IPS DF 6.9 (cell line): ENCODE measurements around the gene STK17A.

Source experiments
- DNase-seq: peaks from one replicate; pipeline ENCODE4 v3.0.0-alpha.2; 2013; ENCODE audit warnings: low read depth, low spot score
- H3K27ac ChIP-seq: one replicate; pipeline ENCODE4 v1.5.1; 2013; ENCODE audit warnings: low read length, control low read depth
- H3K27me3 ChIP-seq: 2 replicates; pipeline ENCODE4 v1.6.1; 2013; ENCODE audit warnings: mild to moderate bottlenecking, low read length; ENCODE audit not compliant: control insufficient read depth, insufficient read depth
- H3K36me3 ChIP-seq: 2 replicates; pipeline ENCODE4 v1.6.1; 2013; ENCODE audit warnings: low read length; ENCODE audit not compliant: control insufficient read depth, insufficient read depth
- H3K4me1 ChIP-seq: 2 replicates; pipeline ENCODE4 v1.6.1; 2013; ENCODE audit warnings: low read length; ENCODE audit not compliant: control insufficient read depth, insufficient read depth
- H3K4me3 ChIP-seq: 2 replicates; pipeline ENCODE4 v1.5.1; 2013; ENCODE audit warnings: mild to moderate bottlenecking, low read length
- H3K9me3 ChIP-seq: 2 replicates; pipeline ENCODE4 v1.6.1; 2013; ENCODE audit warnings: low read length, inconsistent platforms; ENCODE audit not compliant: control insufficient read depth, insufficient read depth
- WGBS: extraction: QIAGEN DNeasy Blood & Tissue Kit; methylation state at CpG from one replicate; pipeline ENCODE4 v1.1.7; 2013; ENCODE audit warnings: mixed read lengths, missing lambda C conversion rate; ENCODE audit not compliant: insufficient read length, insufficient coverage; 5-methylcytosine and 5-hydroxymethylcytosine counted together

STK17A gene

GRCh38 chr7:43630482-43630881 lies 47.6 kb downstream of the STK17A start:
- H3K9me3 ChIP-seq = no peaks in the 10 kb centered on the region
- WGBS = no CpG with 5 or more reads among the region's 3 CpGs
- no peak overlapping the region for H3K4me3 ChIP-seq
- H3K27me3 ChIP-seq = no peaks in the 10 kb centered on the region
- no peak for DNase-seq
- H3K27ac ChIP-seq = no peak overlapping the region
- H3K4me1 ChIP-seq = 0 out of 2 replicates have a peak, but pooled peaks cover under 1% of the 10 kb centered on the region
- peaks cover 2% of the 10 kb centered on the region; the same call in 1 of the 2 replicates for H3K36me3 ChIP-seq

GRCh38 chr7:43631559-43631958 lies 48.7 kb downstream of the STK17A start:
- Histone ChIP-seq H3K4me1 (no peaks in the 10 kb centered on the region), H3K27me3 (no peaks in the 10 kb centered on the region), H3K27ac (no peak overlapping the region), H3K4me3 (no peak overlapping the region), H3K36me3 (peaks cover 2% of the 10 kb centered on the region; the same call in 1 of the 2 replicates), H3K9me3 (no peaks in the 10 kb centered on the region)
- DNase-seq = no peak
- whole genome bisulfite sequencing = no CpG with 5 or more reads among the region's 2 CpGs

- H3K4me1 ChIP-seq = no peaks in the 10 kb centered on the region
- peaks cover 7% of the 10 kb centered on the region; the same call in 1 of the 2 replicates for H3K36me3 ChIP-seq
- no peaks in the 10 kb centered on the region for H3K27me3 ChIP-seq
- no CpG with 5 or more reads among the region's 4 CpGs for WGBS
- no peak overlapping the region for H3K4me3 ChIP-seq
- no peak overlapping the region for H3K27ac ChIP-seq
- DNase-seq = no peak
- H3K9me3 ChIP-seq = no peaks in the 10 kb centered on the region
These were observed 49.8 kb downstream of the STK17A start for GRCh38 chr7:43632746-43633145.

DNA sequence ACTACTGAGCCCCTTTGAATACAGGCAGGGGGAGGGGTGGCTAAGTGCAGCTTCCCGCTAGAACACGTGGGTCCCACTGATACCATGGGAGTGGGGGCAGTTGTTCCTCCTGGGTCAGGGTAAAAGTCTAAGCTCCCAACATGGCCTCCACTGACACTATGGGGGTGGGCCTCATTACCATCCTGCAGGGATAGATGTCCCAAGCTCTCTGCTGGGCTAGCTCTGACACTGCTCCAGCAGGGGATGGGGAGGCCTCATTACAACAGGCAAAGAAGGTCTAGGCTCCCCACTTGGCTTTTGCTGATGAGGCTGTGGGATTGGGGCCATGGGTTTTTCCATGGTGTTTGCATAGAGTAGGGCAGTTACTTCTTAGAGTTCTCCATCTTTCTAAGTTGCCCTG lies 51.5 kb downstream of the STK17A start:
- no peak for DNase-seq
- no peaks in the 10 kb centered on the region for H3K27me3 ChIP-seq
- WGBS = no CpG with 5 or more reads among the region's 2 CpGs
- H3K27ac ChIP-seq = no peak overlapping the region
- H3K9me3 ChIP-seq = no peaks in the 10 kb centered on the region
- no peak overlapping the region for H3K4me3 ChIP-seq
- no peaks in the 10 kb centered on the region for H3K4me1 ChIP-seq
- peaks cover 7% of the 10 kb centered on the region; the same call in 1 of the 2 replicates for H3K36me3 ChIP-seq

GRCh38 chr7:43636093-43636492 lies 53.2 kb downstream of the STK17A start:
- Histone ChIP-seq H3K27ac (no peak overlapping the region), H3K27me3 (no peaks in the 10 kb centered on the region), H3K9me3 (no peaks in the 10 kb centered on the region), H3K36me3 (peaks cover 7% of the 10 kb centered on the region; the same call in 1 of the 2 replicates), H3K4me1 (no peaks in the 10 kb centered on the region), H3K4me3 (no peak overlapping the region)
- no CpG with 5 or more reads among the region's 6 CpGs for WGBS
- no peak for DNase-seq

- no CpG with 5 or more reads among the region's 4 CpGs for WGBS
- Histone ChIP-seq H3K4me3 (no peak overlapping the region), H3K27me3 (no peaks in the 10 kb centered on the region), H3K9me3 (no peaks in the 10 kb centered on the region), H3K4me1 (no peaks in the 10 kb centered on the region), H3K36me3 (peaks cover 7% of the 10 kb centered on the region; the same call in 1 of the 2 replicates), H3K27ac (no peak overlapping the region)
- DNase-seq = no peak
These were observed 54.4 kb downstream of the STK17A start for GRCh38 chr7:43637114-43637806.

- no CpG with 5 or more reads among the region's 6 CpGs for WGBS
- Histone ChIP-seq H3K27me3 (no peaks in the 10 kb centered on the region), H3K9me3 (no peaks in the 10 kb centered on the region), H3K4me3 (no peak overlapping the region), H3K4me1 (no peaks in the 10 kb centered on the region), H3K27ac (no peak overlapping the region), H3K36me3 (peaks cover 15% of the 10 kb centered on the region)
- DNase-seq = no peak
These were observed 57.1 kb downstream of the STK17A start for GRCh38 chr7:43639858-43640491.

- Histone ChIP-seq H3K4me1 (no peaks in the 10 kb centered on the region), H3K36me3 (peaks cover 17% of the 10 kb centered on the region)
These were observed 57.8 kb downstream of the STK17A start for GRCh38 chr7:43640679-43641078.

DNA sequence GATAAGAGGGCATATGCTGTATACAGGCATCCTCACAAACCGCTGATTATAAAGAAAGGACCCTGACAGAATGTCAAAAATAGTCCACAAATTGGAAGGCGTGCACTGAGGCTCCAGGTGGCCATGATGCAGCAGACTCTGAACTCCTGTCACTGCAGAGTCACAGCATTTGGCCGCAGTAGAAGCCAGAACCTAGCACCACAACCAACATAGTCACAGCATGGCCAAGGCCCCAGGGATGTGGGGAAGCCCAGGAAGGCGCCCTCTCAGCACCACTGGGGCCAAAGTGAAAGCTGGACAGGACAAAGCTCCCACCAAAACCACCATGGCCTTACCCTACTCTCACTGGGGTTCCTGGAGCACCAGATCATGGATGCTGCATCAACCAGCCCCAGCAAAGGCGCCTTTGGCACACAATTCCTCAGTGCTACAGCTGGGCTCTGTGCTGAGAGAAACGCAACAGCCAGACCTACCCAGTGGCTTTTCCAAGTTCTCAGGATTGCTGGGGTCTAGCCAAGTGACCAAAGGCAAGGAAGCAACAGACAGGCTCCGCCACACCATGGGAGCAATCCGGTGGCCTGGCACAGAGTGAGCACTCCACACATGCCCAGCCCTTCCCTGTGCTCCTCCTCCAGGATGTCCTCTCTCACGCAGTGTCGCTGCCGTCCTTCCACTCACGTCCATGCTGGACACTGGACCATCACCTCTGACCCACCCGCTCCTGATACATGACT lies 60.2 kb downstream of the STK17A start:
- no peak for DNase-seq
- Histone ChIP-seq H3K27ac (no peak overlapping the region), H3K36me3 (peaks cover 12% of the 10 kb centered on the region), H3K4me1 (peaks cover 8% of the 10 kb centered on the region; the same call in 1 of the 2 replicates), H3K9me3 (no peaks in the 10 kb centered on the region), H3K27me3 (no peaks in the 10 kb centered on the region), H3K4me3 (no peak overlapping the region)
- WGBS = no CpG with 5 or more reads among the region's 13 CpGs

More at GRCh38 chr7:43640679-43641078, 57.8 kb downstream of the STK17A start:
- no peak for DNase-seq
- no peak overlapping the region for H3K27ac ChIP-seq
- no peaks in the 10 kb centered on the region for H3K9me3 ChIP-seq
- H3K27me3 ChIP-seq = no peaks in the 10 kb centered on the region
- no CpG with 5 or more reads among the region's 3 CpGs for WGBS
- H3K4me3 ChIP-seq = no peak overlapping the region

- H3K4me1 ChIP-seq = peaks cover 10% of the 10 kb centered on the region; the same call in 1 of the 2 replicates
- WGBS = no CpG with 5 or more reads among the region's 8 CpGs
These were observed 60.9 kb downstream of the STK17A start for GRCh38 chr7:43643846-43644245.

More at GRCh38 chr7:43643846-43644245, 60.9 kb downstream of the STK17A start:
- Histone ChIP-seq H3K36me3 (peaks cover 12% of the 10 kb centered on the region), H3K4me3 (no peak overlapping the region), H3K27me3 (no peaks in the 10 kb centered on the region), H3K9me3 (no peaks in the 10 kb centered on the region), H3K27ac (no peak overlapping the region)
- DNase-seq = no peak
